ENCODE results near the gene PTK7. TPM values are rescaled to one million over a fixed set of nuclear protein-coding genes. Genes with fewer than 3 reads are reported as not detected.

PTK7 gene
- total RNA-seq, 1 donor from 2014 or later = 308 TPM

- H3K4me1 Mint-ChIP-seq = peaks cover 35% of the 10 kb centered on the region
- no peaks in the 10 kb centered on the region for H3K9me3 Mint-ChIP-seq
- no peak for TF ChIP-seq CTCF (IDR thresholded peaks at IDR 0.05; ENCODE audit: unreplicated experiment)
- no peak for DNase-seq (ENCODE audit: low spot score in 2 of 2, unreplicated experiment in 2 of 2)
- peaks cover 35% of the 10 kb centered on the region for H3K36me3 Mint-ChIP-seq
- H3K27ac Mint-ChIP-seq = peak overlapping the region; percentile 99
- no peaks in the 10 kb centered on the region for H3K27me3 Mint-ChIP-seq (ENCODE audit: low read depth)
- H3K4me3 Mint-ChIP-seq = peak overlapping the region; percentile 95
Observed at GRCh38 chr6:43052225-43052841, 23.8 kb upstream of the PTK7 start.

- no peak for TF ChIP-seq CTCF (IDR thresholded peaks at IDR 0.05; ENCODE audit: unreplicated experiment)
- DNase-seq (ENCODE audit: low spot score in 2 of 2, unreplicated experiment in 2 of 2) = no peak
- H3K27me3 Mint-ChIP-seq (ENCODE audit: low read depth) = no peaks in the 10 kb centered on the region
Observed at GRCh38 chr6:43052842-43053544, 23.1 kb upstream of the PTK7 start.

GRCh38 chr6:43053545-43054205 is 22.4 kb upstream of the PTK7 start, which contains the start of gene CUL7:
TSS of gene CUL7 (minus strand) at chr6:43053851. CDS start at chr6:43052788, 1,063 bp downstream.
- no peak for TF ChIP-seq CTCF (IDR thresholded peaks at IDR 0.05; ENCODE audit: unreplicated experiment)
- Mint-ChIP-seq H3K4me1 (peaks cover 44% of the 10 kb centered on the region), H3K36me3 (peaks cover 32% of the 10 kb centered on the region), H3K27me3 (ENCODE audit: low read depth) (no peaks in the 10 kb centered on the region), H3K4me3 (peak within 1 kb of the TSS; percentile 95), H3K9me3 (no peaks in the 10 kb centered on the region), H3K27ac (peak within 1 kb of the TSS; percentile 99)
- peak; percentile 73 to 86 for DNase-seq (ENCODE audit: low spot score in 2 of 2, unreplicated experiment in 2 of 2)

More at GRCh38 chr6:43052842-43053544, 23.1 kb upstream of the PTK7 start:
- H3K9me3 Mint-ChIP-seq = no peaks in the 10 kb centered on the region
- H3K4me1 Mint-ChIP-seq = peaks cover 37% of the 10 kb centered on the region
- H3K27ac Mint-ChIP-seq = peak overlapping the region; percentile 99
- peak overlapping the region; percentile 95 for H3K4me3 Mint-ChIP-seq
- peaks cover 32% of the 10 kb centered on the region for H3K36me3 Mint-ChIP-seq

- Mint-ChIP-seq H3K27me3 (ENCODE audit: low read depth) (no peaks in the 10 kb centered on the region), H3K36me3 (peaks cover 29% of the 10 kb centered on the region), H3K4me1 (peaks cover 48% of the 10 kb centered on the region), H3K4me3 (peak overlapping the region; percentile 95), H3K27ac (peak overlapping the region; percentile 94), H3K9me3 (no peaks in the 10 kb centered on the region)
- TF ChIP-seq CTCF (IDR thresholded peaks at IDR 0.05; ENCODE audit: unreplicated experiment) = no peak
- no peak for DNase-seq (ENCODE audit: low spot score in 2 of 2, unreplicated experiment in 2 of 2)
Observed at GRCh38 chr6:43054206-43054943, 21.7 kb upstream of the PTK7 start.

- H3K4me3 Mint-ChIP-seq = no peak overlapping the region
- no peak for DNase-seq (ENCODE audit: low spot score in 2 of 2, unreplicated experiment in 2 of 2)
- H3K27ac Mint-ChIP-seq = no peak overlapping the region
- H3K36me3 Mint-ChIP-seq = peaks cover 16% of the 10 kb centered on the region
- H3K4me1 Mint-ChIP-seq = peaks cover 52% of the 10 kb centered on the region
- no peak for TF ChIP-seq CTCF (IDR thresholded peaks at IDR 0.05; ENCODE audit: unreplicated experiment)
- H3K27me3 Mint-ChIP-seq (ENCODE audit: low read depth) = no peaks in the 10 kb centered on the region
- H3K9me3 Mint-ChIP-seq = no peaks in the 10 kb centered on the region
Observed at GRCh38 chr6:43055966-43056365, 20.1 kb upstream of the PTK7 start.

Measured in mesothelial cell of epicardium (in vitro differentiated cells).